Measurements from ENCODE around the gene PARP16.

PARP16 gene

GRCh38 chr15:65300924-65301441 is 14.3 kb upstream of the PARP16 start:
- Histone ChIP-seq H3K4me3 (ENCODE audit: low read length, poor library complexity, severe bottlenecking) (no peak overlapping the region), H2AFZ (ENCODE audit: low read length) (no peak overlapping the region), H3K9ac (ENCODE audit: low read depth, low read length, poor library complexity, severe bottlenecking) (no peak overlapping the region), H3K4me1 (ENCODE audit: insufficient read depth, low read length, poor library complexity, severe bottlenecking) (peaks cover 19% of the 10 kb centered on the region), H3K79me2 (ENCODE audit: insufficient read depth, low read length) (peaks cover 6% of the 10 kb centered on the region; the same call in 1 of the 2 replicates), H4K20me1 (ENCODE audit: insufficient read depth, low read length, poor library complexity, severe bottlenecking) (no peaks in the 10 kb centered on the region), H3F3A (ENCODE audit: low read depth) (peaks cover 16% of the 10 kb centered on the region), H3K27me3 (ENCODE audit: insufficient read depth, low read length, poor library complexity, severe bottlenecking) (no peaks in the 10 kb centered on the region), H3K9me3 (ENCODE audit: insufficient read depth, low read depth, low read length) (no peaks in the 10 kb centered on the region), H3K4me2 (ENCODE audit: low read depth, low read length, poor library complexity, severe bottlenecking) (no peak overlapping the region), H3K36me3 (ENCODE audit: insufficient read depth, low read length) (no peaks in the 10 kb centered on the region), H3K9me2 (replicated peaks; ENCODE audit: low read depth, low read length) (no peaks in the 10 kb centered on the region)
- TF ChIP-seq CTCF (conservative IDR thresholded peaks at IDR 0.05; ENCODE audit: low read length) = no peak
- TF ChIP-seq EZH2phosphoT487 (IDR thresholded peaks at IDR 0.05; ENCODE audit: borderline replicate concordance) = no peak

GRCh38 chr15:65298731-65299130 is 12.0 kb upstream of the PARP16 start:
- Histone ChIP-seq H3F3A (ENCODE audit: low read depth) (peaks cover 8% of the 10 kb centered on the region), H4K20me1 (ENCODE audit: insufficient read depth, low read length, poor library complexity, severe bottlenecking) (no peaks in the 10 kb centered on the region), H3K9ac (ENCODE audit: low read depth, low read length, poor library complexity, severe bottlenecking) (peak overlapping the region; percentile 75), H3K27me3 (ENCODE audit: insufficient read depth, low read length, poor library complexity, severe bottlenecking) (no peaks in the 10 kb centered on the region), H3K36me3 (ENCODE audit: insufficient read depth, low read length) (no peaks in the 10 kb centered on the region), H3K9me3 (ENCODE audit: insufficient read depth, low read depth, low read length) (no peaks in the 10 kb centered on the region), H3K4me2 (ENCODE audit: low read depth, low read length, poor library complexity, severe bottlenecking) (peak overlapping the region; percentile 76), H3K4me1 (ENCODE audit: insufficient read depth, low read length, poor library complexity, severe bottlenecking) (peaks cover 15% of the 10 kb centered on the region), H3K9me2 (replicated peaks; ENCODE audit: low read depth, low read length) (no peaks in the 10 kb centered on the region), H2AFZ (ENCODE audit: low read length) (no peak overlapping the region), H3K4me3 (ENCODE audit: low read length, poor library complexity, severe bottlenecking) (peak overlapping the region; percentile 73), H3K79me2 (ENCODE audit: insufficient read depth, low read length) (peaks cover 6% of the 10 kb centered on the region; the same call in 1 of the 2 replicates)
- TF ChIP-seq EZH2phosphoT487 (IDR thresholded peaks at IDR 0.05; ENCODE audit: borderline replicate concordance) (no peak), CTCF (conservative IDR thresholded peaks at IDR 0.05; ENCODE audit: low read length) (no peak)

- no peaks in the 10 kb centered on the region for H4K20me1 ChIP-seq (ENCODE audit: insufficient read depth, low read length, poor library complexity, severe bottlenecking)
- no peaks in the 10 kb centered on the region for H3K27me3 ChIP-seq (ENCODE audit: insufficient read depth, low read length, poor library complexity, severe bottlenecking)
- H3K4me1 ChIP-seq (ENCODE audit: insufficient read depth, low read length, poor library complexity, severe bottlenecking) = peaks cover 9% of the 10 kb centered on the region
- peak overlapping the region; percentile 69 for H2AFZ ChIP-seq (ENCODE audit: low read length)
- TF ChIP-seq EZH2phosphoT487 (IDR thresholded peaks at IDR 0.05; ENCODE audit: borderline replicate concordance) (no peak), CTCF (conservative IDR thresholded peaks at IDR 0.05; ENCODE audit: low read length) (no peak)
- no peak overlapping the region for H3K4me3 ChIP-seq (ENCODE audit: low read length, poor library complexity, severe bottlenecking)
- H3F3A ChIP-seq (ENCODE audit: low read depth) = peaks cover 8% of the 10 kb centered on the region
- no peaks in the 10 kb centered on the region for H3K9me3 ChIP-seq (ENCODE audit: insufficient read depth, low read depth, low read length)
- no peak overlapping the region for H3K9ac ChIP-seq (ENCODE audit: low read depth, low read length, poor library complexity, severe bottlenecking)
- H3K36me3 ChIP-seq (ENCODE audit: insufficient read depth, low read length) = no peaks in the 10 kb centered on the region
- no peaks in the 10 kb centered on the region for H3K9me2 ChIP-seq (replicated peaks; ENCODE audit: low read depth, low read length)
- H3K4me2 ChIP-seq (ENCODE audit: low read depth, low read length, poor library complexity, severe bottlenecking) = no peak overlapping the region
- H3K79me2 ChIP-seq (ENCODE audit: insufficient read depth, low read length) = no peaks in the 10 kb centered on the region
Measured at GRCh38 chr15:65292938-65293518, 6.3 kb upstream of the PARP16 start.

Measured in Loucy (cell line).